ENCODE data around the gene TRABD2B. TPM values are rescaled to one million over a fixed set of nuclear protein-coding genes. Genes with fewer than 3 reads are reported as not detected.

The TRABD2B gene
- total RNA-seq, 1 experiment from 2014 or later: 10.3 TPM

- no peaks in the 10 kb centered on the region for H3K9me3 Mint-ChIP-seq
- ChIA-PET POLR2A (no interaction called here), CTCF (interaction anchor here (0.9 to 1.9 kb wide), 5 partner anchors 17 to 620 kb away, joined by 3 to 12 read pairs (median 4); no protein-coding TSS in a partner anchor)
- H3K36me3 Mint-ChIP-seq: no peaks in the 10 kb centered on the region
- ATAC-seq: no peak
- TF ChIP-seq GABPB1 (CRISPR knock-in tag; IDR thresholded peaks at IDR 0.05) (no peak), TEAD4 (CRISPR knock-in tag; IDR thresholded peaks at IDR 0.05) (no peak), JAZF1 (CRISPR knock-in tag; IDR thresholded peaks at IDR 0.05) (no peak), NFATC4 (CRISPR knock-in tag; IDR thresholded peaks at IDR 0.05) (no peak), RORB (CRISPR knock-in tag; IDR thresholded peaks at IDR 0.05) (no peak), IRF1 (CRISPR knock-in tag; IDR thresholded peaks at IDR 0.05) (no peak), ATF6 (CRISPR knock-in tag; IDR thresholded peaks at IDR 0.05) (no peak), TEAD1 (CRISPR knock-in tag; IDR thresholded peaks at IDR 0.05) (no peak), ZNF232 (CRISPR knock-in tag; IDR thresholded peaks at IDR 0.05) (no peak), ZNF138 (CRISPR knock-in tag; conservative IDR thresholded peaks at IDR 0.05) (no peak), IRF2 (CRISPR knock-in tag; IDR thresholded peaks at IDR 0.05; ENCODE audit: borderline replicate concordance, low read depth) (no peak), MXD4 (CRISPR knock-in tag; IDR thresholded peaks at IDR 0.05; ENCODE audit: borderline replicate concordance) (no peak)
- TF ChIP-seq, protein P1, sequence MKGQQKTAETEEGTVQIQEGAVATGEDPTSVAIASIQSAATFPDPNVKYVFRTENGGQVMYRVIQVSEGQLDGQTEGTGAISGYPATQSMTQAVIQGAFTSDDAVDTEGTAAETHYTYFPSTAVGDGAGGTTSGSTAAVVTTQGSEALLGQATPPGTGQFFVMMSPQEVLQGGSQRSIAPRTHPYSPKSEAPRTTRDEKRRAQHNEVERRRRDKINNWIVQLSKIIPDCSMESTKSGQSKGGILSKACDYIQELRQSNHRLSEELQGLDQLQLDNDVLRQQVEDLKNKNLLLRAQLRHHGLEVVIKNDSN (CRISPR knock-in tag; IDR thresholded peaks at IDR 0.05): no peak
- H3K27ac Mint-ChIP-seq: no peak overlapping the region
- H3K4me1 Mint-ChIP-seq: peaks cover 34% of the 10 kb centered on the region
- peaks cover 39% of the 10 kb centered on the region for H3K27me3 Mint-ChIP-seq (ENCODE audit: low read depth)
- no peak for DNase-seq (ENCODE audit: low spot score)
- no peak overlapping the region for H3K4me3 Mint-ChIP-seq
These were observed 47.1 kb upstream of the TRABD2B start for GRCh38 chr1:48044311-48044710.

- peak; percentile 54 for ATAC-seq
- POLR2A ChIA-PET: no interaction called here
- no peak overlapping the region for H3K27ac Mint-ChIP-seq
- H3K4me1 Mint-ChIP-seq: peaks cover 40% of the 10 kb centered on the region
- no peak for DNase-seq (ENCODE audit: low spot score)
- H3K27me3 Mint-ChIP-seq (ENCODE audit: low read depth): peaks cover 39% of the 10 kb centered on the region
- CTCF ChIA-PET: interaction anchor here (0.9 to 1.9 kb wide), 6 partner anchors 18 to 619 kb away, joined by 3 to 12 read pairs (median 4); no protein-coding TSS in a partner anchor
- TF ChIP-seq ZNF232 (CRISPR knock-in tag; IDR thresholded peaks at IDR 0.05): no peak
- TF ChIP-seq ZNF423 (CRISPR knock-in tag; IDR thresholded peaks at IDR 0.05): peak; percentile 98
- H3K9me3 Mint-ChIP-seq: no peaks in the 10 kb centered on the region
- H3K36me3 Mint-ChIP-seq: no peaks in the 10 kb centered on the region
- H3K4me3 Mint-ChIP-seq: no peak overlapping the region
These were observed 46.4 kb upstream of the TRABD2B start for GRCh38 chr1:48043622-48044021.

DNA sequence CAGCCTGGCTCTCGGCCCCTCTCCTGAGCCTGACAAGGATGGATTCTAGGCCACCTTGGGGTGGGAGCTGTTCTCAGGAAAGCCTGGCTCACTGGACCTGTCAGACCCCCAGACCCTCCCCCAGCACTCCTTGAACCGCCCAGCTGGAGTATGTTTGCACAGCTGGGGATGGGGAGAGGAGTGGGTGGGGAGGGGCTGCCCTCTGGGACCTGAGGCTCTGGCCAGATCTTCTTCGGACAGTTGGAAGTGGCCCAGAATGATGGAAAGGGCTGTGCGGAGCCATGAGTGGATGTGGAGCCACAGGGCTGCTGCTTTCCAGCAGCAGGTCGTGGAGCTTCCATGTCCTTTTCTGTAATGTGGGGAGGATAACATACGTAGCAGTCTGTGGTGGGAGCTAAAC lies 43.0 kb upstream of the TRABD2B start:
- Mint-ChIP-seq H3K27ac (no peak overlapping the region), H3K27me3 (ENCODE audit: low read depth) (peaks cover 45% of the 10 kb centered on the region), H3K36me3 (no peaks in the 10 kb centered on the region), H3K9me3 (peaks cover 5% of the 10 kb centered on the region; the same call in 1 of the 2 replicates), H3K4me1 (peaks cover 43% of the 10 kb centered on the region), H3K4me3 (no peak overlapping the region)
- no peak for DNase-seq (ENCODE audit: low spot score)
- 0 out of 2 replicates have a peak, but pooled peaks have one; percentile 1 for TF ChIP-seq ZNF423 (CRISPR knock-in tag; IDR thresholded peaks at IDR 0.05)
- TF ChIP-seq SP1 (CRISPR knock-in tag; conservative IDR thresholded peaks at IDR 0.05): no peak
- ChIA-PET CTCF (interaction anchor here (1.1 to 2.7 kb wide), 4 partner anchors 15 to 53 kb away, joined by 5 to 8 read pairs (median 6); partner anchors contain the start of gene TRABD2B), POLR2A (no interaction called here)
- no peak for ATAC-seq

All from WTC11 (cell line).